ENCODE results near the gene IL9.
A peak's percentile ranks its signal among the peaks of the same experiment; 100 is the strongest.

Gene IL9

GRCh38 chr5:135891268-135891667 lies 4.4 kb downstream of the IL9 start:
- DNase-seq, result no peak

- no peak for DNase-seq
These were observed 4.8 kb downstream of the IL9 start for GRCh38 chr5:135890867-135891266.

GRCh38 chr5:135890296-135890695 lies 5.3 kb downstream of the IL9 start:
- DNase-seq, result no peak

GRCh38 chr5:135887881-135888614 lies 7.6 kb downstream of the IL9 start:
- DNase-seq, result no peak

GRCh38 chr5:135887447-135887864 lies 8.2 kb downstream of the IL9 start:
- peak; percentile 26 to 53 for DNase-seq

- DNase-seq, result no peak
These were observed 9.5 kb downstream of the IL9 start for GRCh38 chr5:135886136-135886535.

GRCh38 chr5:135885031-135885430 lies 10.6 kb downstream of the IL9 start:
- no peak for DNase-seq

- no peak for DNase-seq
These were observed 12.2 kb downstream of the IL9 start for GRCh38 chr5:135883441-135883840.

- no peak for DNase-seq
These were observed 12.6 kb downstream of the IL9 start for GRCh38 chr5:135883026-135883425.

- DNase-seq, result no peak
These were observed 13.8 kb downstream of the IL9 start for GRCh38 chr5:135881819-135882218.

- no peak for DNase-seq
These were observed 14.4 kb downstream of the IL9 start for GRCh38 chr5:135881244-135881643.

- DNase-seq, result no peak
These were observed 14.8 kb downstream of the IL9 start for GRCh38 chr5:135880801-135881200.

GRCh38 chr5:135880278-135880677 lies 15.4 kb downstream of the IL9 start:
- peak in 1 of 2 experiments; percentile 2 for DNase-seq

- DNase-seq, result no peak
These were observed 16.1 kb downstream of the IL9 start for GRCh38 chr5:135879591-135879990.

GRCh38 chr5:135878156-135878620 lies 17.5 kb downstream of the IL9 start:
- DNase-seq, result no peak

GRCh38 chr5:135877570-135878155 lies 18.0 kb downstream of the IL9 start:
- no peak for DNase-seq

- no peak for DNase-seq
These were observed 19.5 kb downstream of the IL9 start for GRCh38 chr5:135876146-135876545.

- DNase-seq, result no peak
These were observed 20.1 kb downstream of the IL9 start for GRCh38 chr5:135875567-135875966.

GRCh38 chr5:135874461-135874860 lies 21.2 kb downstream of the IL9 start:
- no peak for DNase-seq

- no peak for DNase-seq
These were observed 21.8 kb downstream of the IL9 start for GRCh38 chr5:135873831-135874230.

GRCh38 chr5:135871268-135871915 lies 24.2 kb downstream of the IL9 start:
- DNase-seq, result no peak

GRCh38 chr5:135869935-135870334 lies 25.7 kb downstream of the IL9 start:
- DNase-seq, result no peak

GRCh38 chr5:135869276-135869675 lies 26.4 kb downstream of the IL9 start:
- DNase-seq, result no peak

GRCh38 chr5:135868681-135869080 lies 27.0 kb downstream of the IL9 start:
- no peak for DNase-seq
